Lower leg skin (tissue), 4 donors: Measurements from ENCODE around the gene ARHGAP15. TPM values are rescaled to one million over a fixed set of nuclear protein-coding genes. Genes with fewer than 3 reads are reported as not detected.

ENCODE experiments used
- DNase-seq, 2 donors: peaks; one replicate each; pipeline ENCODE4 v3.0.0-alpha.2; 2019; ENCODE audit warnings: low spot score in 2 of 2
- H3K4me3 ChIP-seq: fragments of 200-600 bp; sonication (generic); 2 replicates; pipeline ENCODE4 v1.5.1; 2017; ENCODE audit warnings: mild to moderate bottlenecking, low read depth; ENCODE audit not compliant: poor library complexity, severe bottlenecking
- CTCF ChIP-seq, 3 donors: fragments of 450-650 bp; IDR thresholded peaks; one replicate each; pipeline ENCODE4 v1.5.1; 2016; ENCODE audit warnings: antibody characterized with exemption in 3 of 3, mild to moderate bottlenecking in 3 of 3, moderate library complexity in 2 of 3
- POLR2A ChIP-seq, 2 donors: fragments of 450-650 bp; IDR thresholded peaks; one replicate each; pipeline ENCODE4 v1.6.1; 2016 to 2017; ENCODE audit warnings: antibody characterized with exemption in 2 of 2, mild to moderate bottlenecking in 1 of 2, moderate library complexity in 1 of 2
- WGBS, 2 donors: methylation state at CpG; one replicate each; pipeline ENCODE4 v1.1.5; 2018; 5-methylcytosine and 5-hydroxymethylcytosine counted together
- intact Hi-C: fragments of 100-400 bp; cut with DNase I; formaldehyde crosslinking; loops from one replicate; pipeline ENCODE4 v1.15.0; 2023; ENCODE audit warnings: low total_unique reads
- total RNA-seq, 4 donors: library from RNA; depleted of rRNA; stranded (reverse); fragments of >200 nt; gene quantifications; one replicate each; pipeline ENCODE4 v1.1.0, GENCODE V29; 2016

The ARHGAP15 gene
- total RNA-seq, 4 donors from 2014 or later = 1.1 to 4.6 (median 2.4) TPM

- DNase-seq = no peak
- WGBS, 2 donors = 78 to 88% methylated on average over 3 of the region's 3 CpGs
- TF ChIP-seq POLR2A (IDR thresholded peaks at IDR 0.05) (no peak), CTCF (IDR thresholded peaks at IDR 0.05) (no peak)
- H3K4me3 ChIP-seq = no peak overlapping the region
- intact Hi-C loops = no loop called here
Observed at GRCh38 chr2:143473820-143474219, 344.6 kb downstream of the ARHGAP15 start.

GRCh38 chr2:143474586-143474985 is 345.4 kb downstream of the ARHGAP15 start:
- TF ChIP-seq CTCF (IDR thresholded peaks at IDR 0.05) = no peak
- no peak for TF ChIP-seq POLR2A (IDR thresholded peaks at IDR 0.05)
- WGBS, 2 donors = 69 to 72% methylated on average over 4 of the region's 4 CpGs
- H3K4me3 ChIP-seq = no peak overlapping the region
- intact Hi-C loops = no loop called here
- DNase-seq = no peak

- TF ChIP-seq POLR2A (IDR thresholded peaks at IDR 0.05) (no peak), CTCF (IDR thresholded peaks at IDR 0.05) (no peak)
- intact Hi-C loops = no loop called here
- WGBS, 2 donors = 46 to 64% methylated on average over 7 of the region's 7 CpGs
- no peak overlapping the region for H3K4me3 ChIP-seq
- peak in 1 of 2 donors; percentile 82 for DNase-seq
Observed at GRCh38 chr2:143475041-143475776, 346.0 kb downstream of the ARHGAP15 start.

- TF ChIP-seq POLR2A (IDR thresholded peaks at IDR 0.05) (no peak), CTCF (IDR thresholded peaks at IDR 0.05) (no peak)
- intact Hi-C loops = no loop called here
- WGBS, 2 donors = 84 to 87% methylated on average over 2 of the region's 2 CpGs
Observed at GRCh38 chr2:143476336-143477087, 347.3 kb downstream of the ARHGAP15 start.

GRCh38 chr2:143477714-143478443 is 348.7 kb downstream of the ARHGAP15 start:
- WGBS, 2 donors = 100% methylated on average over 1 of the region's 1 CpG
- DNase-seq = no peak
- intact Hi-C loops = no loop called here
- H3K4me3 ChIP-seq = no peak overlapping the region
- TF ChIP-seq CTCF (IDR thresholded peaks at IDR 0.05) (no peak), POLR2A (IDR thresholded peaks at IDR 0.05) (no peak)

More at GRCh38 chr2:143476336-143477087, 347.3 kb downstream of the ARHGAP15 start:
- no peak for DNase-seq
- no peak overlapping the region for H3K4me3 ChIP-seq
